Epithelial cell of proximal tubule (primary cell): ENCODE data around the gene LMBR1. TPM values are rescaled to one million over a fixed set of nuclear protein-coding genes. Genes with fewer than 3 reads are reported as not detected.

Source experiments
- DNase-seq: peaks from one replicate; pipeline ENCODE4 v3.0.0-alpha.2; 2011; ENCODE audit warnings: low read depth
- H3K4me3 ChIP-seq: 2 replicates; pipeline ENCODE4 v1.5.1; 2011; ENCODE audit warnings: low read depth, mild to moderate bottlenecking, low read length
- CTCF ChIP-seq: conservative IDR thresholded peaks from 2 replicates; pipeline ENCODE4 v1.5.1; 2012; ENCODE audit warnings: low read depth, mild to moderate bottlenecking, low read length
- total RNA-seq: library from RNA; depleted of rRNA; stranded (reverse); fragments of >200 nt; gene quantifications from 2 replicates; pipeline ENCODE4 v1.2.3, GENCODE V29; 2015

LMBR1 gene
- total RNA-seq, 1 donor from 2014 or later, result 34.6 TPM

DNA sequence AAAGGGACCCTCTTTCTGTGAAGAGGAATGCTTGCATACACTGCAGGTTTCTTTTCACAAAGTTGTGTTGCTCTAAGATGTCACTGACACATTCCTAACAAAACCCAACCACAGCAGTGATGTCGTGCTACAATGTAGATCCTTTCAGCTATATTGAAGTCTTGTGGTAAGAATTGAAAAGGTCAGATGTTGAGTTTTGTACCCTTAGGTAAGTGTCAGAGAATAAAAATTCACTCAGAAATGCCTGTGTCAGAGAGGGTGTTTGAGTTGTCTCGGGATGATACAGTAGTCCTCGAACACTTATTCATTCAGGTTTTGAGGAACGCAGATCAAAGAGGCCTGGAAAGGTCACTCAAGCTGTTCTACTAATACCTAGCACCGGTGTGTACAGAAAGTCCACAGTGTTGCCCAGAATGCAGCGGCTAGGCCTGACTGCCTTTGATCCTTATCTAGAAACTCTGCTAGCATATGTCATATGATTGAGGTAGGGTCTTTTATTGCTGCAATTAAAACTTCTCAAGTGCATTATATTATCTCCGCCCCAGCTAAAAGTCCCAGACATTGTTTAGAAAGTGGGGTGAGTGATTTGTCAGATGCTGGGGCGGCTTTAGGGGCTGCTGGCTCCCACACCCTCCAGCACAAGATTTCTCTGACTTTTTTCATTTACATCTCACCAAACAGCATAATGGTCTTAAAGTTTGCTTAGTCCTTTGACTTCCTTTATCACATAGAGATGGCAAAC, 226.4 kb downstream of the LMBR1 start:
- no peak for TF ChIP-seq CTCF
- no peak overlapping the region for H3K4me3 ChIP-seq
- DNase-seq, result no peak

DNA sequence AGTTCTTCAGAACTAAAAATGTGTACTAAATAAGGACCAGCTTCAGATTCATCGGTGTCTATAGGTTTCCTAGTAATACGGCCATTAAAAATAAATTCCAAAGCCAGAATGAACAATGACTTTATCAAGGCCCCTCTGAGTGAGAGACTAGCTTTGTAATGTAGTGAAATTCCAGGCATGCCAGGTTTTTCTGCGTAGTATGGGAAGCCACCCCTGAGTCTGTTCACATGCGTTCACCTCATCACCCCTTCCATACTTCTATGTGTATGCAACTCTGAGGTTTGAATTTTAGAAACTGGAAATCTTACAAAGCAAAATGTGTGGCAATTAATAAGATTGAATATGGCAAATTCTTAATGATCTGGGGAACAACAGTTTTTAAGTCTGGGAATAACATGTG, 227.9 kb downstream of the LMBR1 start:
- no peak overlapping the region for H3K4me3 ChIP-seq
- no peak for TF ChIP-seq CTCF
- DNase-seq, result no peak

GRCh38 chr7:156662277-156662676, 230.7 kb downstream of the LMBR1 start:
- TF ChIP-seq CTCF, result no peak
- no peak for DNase-seq
- H3K4me3 ChIP-seq, result no peak overlapping the region

GRCh38 chr7:156661637-156662036, 231.3 kb downstream of the LMBR1 start:
- no peak for TF ChIP-seq CTCF
- no peak overlapping the region for H3K4me3 ChIP-seq
- no peak for DNase-seq

DNA sequence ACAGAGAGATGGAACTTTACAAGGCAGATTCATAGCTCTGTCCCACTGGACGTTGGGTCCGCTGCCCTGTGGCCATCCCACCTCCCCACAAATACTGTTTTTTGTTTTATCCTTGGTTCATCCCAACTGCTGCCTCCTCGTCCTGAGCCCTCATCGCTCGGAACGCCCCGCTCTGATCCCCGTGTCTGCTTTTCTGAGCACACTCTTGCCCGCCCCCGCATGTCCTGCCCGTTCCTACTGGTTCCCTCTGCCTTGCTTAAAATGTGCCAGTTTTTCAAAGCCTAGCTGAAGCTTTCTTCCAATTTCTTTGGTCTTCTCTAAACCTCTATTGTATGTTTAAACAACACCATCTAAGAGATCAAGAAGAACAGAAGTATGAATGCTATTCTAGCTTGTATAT, 233.0 kb downstream of the LMBR1 start:
- no peak for TF ChIP-seq CTCF
- H3K4me3 ChIP-seq, result peak overlapping the region; percentile 19
- no peak for DNase-seq

DNA sequence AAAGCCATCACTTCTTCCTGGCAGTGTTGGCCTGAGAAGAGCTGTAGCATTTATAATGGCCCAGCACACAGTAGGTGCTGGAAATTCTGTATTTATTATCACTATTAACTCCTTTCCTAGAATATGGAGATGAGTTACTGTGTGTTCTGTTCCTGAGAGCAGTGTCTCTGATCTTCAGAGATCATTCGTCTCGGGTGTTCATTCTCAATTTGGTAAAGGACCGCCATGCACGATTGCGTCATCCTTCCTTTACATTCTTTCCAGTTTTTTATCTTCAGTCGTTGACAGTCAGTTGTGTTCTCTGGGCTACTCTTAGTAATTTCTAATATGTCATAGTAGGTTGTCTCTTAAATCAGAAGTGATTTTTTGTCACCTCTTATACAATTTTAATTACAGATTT, 233.8 kb downstream of the LMBR1 start:
- no peak overlapping the region for H3K4me3 ChIP-seq
- TF ChIP-seq CTCF, result no peak
- DNase-seq, result no peak

- no peak for DNase-seq
- no peak for TF ChIP-seq CTCF
- H3K4me3 ChIP-seq, result no peak overlapping the region
Measured at GRCh38 chr7:156657681-156658080, 235.3 kb downstream of the LMBR1 start.
